Suprapubic skin (tissue), 4 donors: ENCODE results near the gene YLPM1. TPM values are rescaled to one million over a fixed set of nuclear protein-coding genes. Genes with fewer than 3 reads are reported as not detected.

Experiments
- DNase-seq, 2 donors: peaks; one replicate each; pipeline ENCODE4 v3.0.0-alpha.2; 2019; ENCODE audit warnings: low spot score in 2 of 2
- H3K27ac ChIP-seq: fragments of 200-600 bp; sonication (generic); one replicate; pipeline ENCODE4 v1.5.1; 2019
- H3K27me3 ChIP-seq: fragments of 200-600 bp; sonication (generic); one replicate; pipeline ENCODE4 v1.5.1; 2019
- H3K36me3 ChIP-seq: fragments of 200-600 bp; sonication (generic); one replicate; pipeline ENCODE4 v1.5.1; 2019
- H3K4me1 ChIP-seq: fragments of 200-600 bp; sonication (generic); one replicate; pipeline ENCODE4 v1.5.1; 2019
- H3K4me3 ChIP-seq: fragments of 200-600 bp; sonication (generic); one replicate; pipeline ENCODE4 v1.5.1; 2019; ENCODE audit warnings: mild to moderate bottlenecking
- H3K9me3 ChIP-seq: fragments of 200-600 bp; sonication (generic); one replicate; pipeline ENCODE4 v1.5.1; 2019
- EP300 ChIP-seq: sonication (generic); formaldehyde crosslinking; IDR thresholded peaks from one replicate; pipeline ENCODE4 v1.6.1; 2017; ENCODE audit warnings: antibody characterized with exemption
- POLR2A ChIP-seq, 2 donors: fragments of 450-650 bp; IDR thresholded peaks; one replicate each; pipeline ENCODE4 v1.6.1; 2017; ENCODE audit warnings: antibody characterized with exemption in 2 of 2, mild to moderate bottlenecking in 2 of 2, moderate library complexity in 2 of 2
- POLR2AphosphoS5 ChIP-seq, 3 donors: sonication (generic); formaldehyde crosslinking; IDR thresholded peaks; one replicate each; pipeline ENCODE4 v1.6.1; 2017; ENCODE audit warnings: antibody characterized with exemption in 3 of 3
- WGBS: methylation state at CpG from one replicate; pipeline ENCODE4 v1.1.5; 2018; 5-methylcytosine and 5-hydroxymethylcytosine counted together
- total RNA-seq, 4 donors: library from RNA; depleted of rRNA; stranded (reverse); fragments of >200 nt; gene quantifications; one replicate each; pipeline ENCODE4 v1.1.0, GENCODE V29; 2016
- TF ChIP-seq, protein P1 (sequence below), 2 donors: fragments of 200-600 bp in 1 of 2; fragments of 450-650 bp in 1 of 2; sonication (generic) in 1 of 2; IDR thresholded peaks; one replicate each; pipeline ENCODE4 v1.5.1; 2016 to 2019; ENCODE audit warnings: antibody characterized with exemption in 2 of 2, mild to moderate bottlenecking in 1 of 2, moderate library complexity in 1 of 2

The YLPM1 gene
- total RNA-seq, 4 donors from 2014 or later, result 42.9 to 118 (median 58.2) TPM

- H3K27me3 ChIP-seq, result no peaks in the 10 kb centered on the region
- TF ChIP-seq POLR2A (IDR thresholded peaks at IDR 0.05), result no peak
- TF ChIP-seq, protein P1, sequence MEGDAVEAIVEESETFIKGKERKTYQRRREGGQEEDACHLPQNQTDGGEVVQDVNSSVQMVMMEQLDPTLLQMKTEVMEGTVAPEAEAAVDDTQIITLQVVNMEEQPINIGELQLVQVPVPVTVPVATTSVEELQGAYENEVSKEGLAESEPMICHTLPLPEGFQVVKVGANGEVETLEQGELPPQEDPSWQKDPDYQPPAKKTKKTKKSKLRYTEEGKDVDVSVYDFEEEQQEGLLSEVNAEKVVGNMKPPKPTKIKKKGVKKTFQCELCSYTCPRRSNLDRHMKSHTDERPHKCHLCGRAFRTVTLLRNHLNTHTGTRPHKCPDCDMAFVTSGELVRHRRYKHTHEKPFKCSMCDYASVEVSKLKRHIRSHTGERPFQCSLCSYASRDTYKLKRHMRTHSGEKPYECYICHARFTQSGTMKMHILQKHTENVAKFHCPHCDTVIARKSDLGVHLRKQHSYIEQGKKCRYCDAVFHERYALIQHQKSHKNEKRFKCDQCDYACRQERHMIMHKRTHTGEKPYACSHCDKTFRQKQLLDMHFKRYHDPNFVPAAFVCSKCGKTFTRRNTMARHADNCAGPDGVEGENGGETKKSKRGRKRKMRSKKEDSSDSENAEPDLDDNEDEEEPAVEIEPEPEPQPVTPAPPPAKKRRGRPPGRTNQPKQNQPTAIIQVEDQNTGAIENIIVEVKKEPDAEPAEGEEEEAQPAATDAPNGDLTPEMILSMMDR (IDR thresholded peaks at IDR 0.05), result no peak
- TF ChIP-seq POLR2AphosphoS5 (IDR thresholded peaks at IDR 0.05), result no peak
- no peak for TF ChIP-seq EP300
- DNase-seq, result no peak
- 86% methylated on average over 3 of the region's 3 CpGs for WGBS
- no peaks in the 10 kb centered on the region for H3K9me3 ChIP-seq
- H3K4me1 ChIP-seq, result no peaks in the 10 kb centered on the region
- no peak overlapping the region for H3K27ac ChIP-seq
- H3K36me3 ChIP-seq, result peaks cover 60% of the 10 kb centered on the region
- no peak overlapping the region for H3K4me3 ChIP-seq
Observed at GRCh38 chr14:74733221-74733620, 29.9 kb upstream of the YLPM1 start.

- TF ChIP-seq POLR2A (IDR thresholded peaks at IDR 0.05), result no peak
- Histone ChIP-seq H3K9me3 (no peaks in the 10 kb centered on the region), H3K27me3 (no peaks in the 10 kb centered on the region), H3K36me3 (peaks cover 67% of the 10 kb centered on the region), H3K4me3 (no peak overlapping the region), H3K4me1 (no peaks in the 10 kb centered on the region), H3K27ac (no peak overlapping the region)
- DNase-seq, result no peak
- 93% methylated on average over 4 of the region's 4 CpGs for WGBS
Observed at GRCh38 chr14:74735125-74735524, 28.0 kb upstream of the YLPM1 start.

DNA sequence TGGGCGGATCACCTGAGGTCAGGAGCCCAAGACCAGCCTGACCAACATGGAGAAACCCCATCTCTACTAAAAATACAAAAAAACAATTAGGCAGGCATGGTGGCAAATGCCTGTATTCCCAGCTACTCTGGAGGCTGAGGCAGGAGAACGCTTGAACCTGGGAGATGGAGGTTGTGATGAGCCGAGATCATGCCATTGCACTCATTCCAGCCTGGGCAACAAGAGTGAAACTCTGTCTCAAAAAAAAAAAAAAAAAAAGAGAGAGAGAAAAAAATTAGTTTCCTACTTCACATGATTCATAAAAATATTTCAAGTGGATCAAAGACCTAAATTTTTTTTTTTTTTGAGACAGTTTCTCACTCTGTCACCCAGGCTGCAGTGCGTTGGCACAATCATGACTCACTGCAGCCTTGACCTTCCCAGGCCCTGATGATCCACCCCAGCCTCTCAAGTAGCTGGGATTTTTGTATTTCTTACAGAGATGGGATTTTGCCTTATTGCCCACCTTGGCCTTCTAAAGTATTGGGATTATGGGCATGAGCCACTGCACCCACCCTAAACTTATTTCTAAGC is 25.3 kb upstream of the YLPM1 start:
- no peak for TF ChIP-seq POLR2AphosphoS5 (IDR thresholded peaks at IDR 0.05)
- TF ChIP-seq, protein P1 (IDR thresholded peaks at IDR 0.05), result no peak
- TF ChIP-seq POLR2A (IDR thresholded peaks at IDR 0.05), result no peak
- TF ChIP-seq EP300, result no peak
- Histone ChIP-seq H3K36me3 (peaks cover 59% of the 10 kb centered on the region), H3K27ac (no peak overlapping the region), H3K27me3 (no peaks in the 10 kb centered on the region), H3K4me1 (no peaks in the 10 kb centered on the region), H3K9me3 (no peaks in the 10 kb centered on the region), H3K4me3 (no peak overlapping the region)
- WGBS, result 93% methylated on average over 4 of the region's 4 CpGs
- no peak for DNase-seq

DNA sequence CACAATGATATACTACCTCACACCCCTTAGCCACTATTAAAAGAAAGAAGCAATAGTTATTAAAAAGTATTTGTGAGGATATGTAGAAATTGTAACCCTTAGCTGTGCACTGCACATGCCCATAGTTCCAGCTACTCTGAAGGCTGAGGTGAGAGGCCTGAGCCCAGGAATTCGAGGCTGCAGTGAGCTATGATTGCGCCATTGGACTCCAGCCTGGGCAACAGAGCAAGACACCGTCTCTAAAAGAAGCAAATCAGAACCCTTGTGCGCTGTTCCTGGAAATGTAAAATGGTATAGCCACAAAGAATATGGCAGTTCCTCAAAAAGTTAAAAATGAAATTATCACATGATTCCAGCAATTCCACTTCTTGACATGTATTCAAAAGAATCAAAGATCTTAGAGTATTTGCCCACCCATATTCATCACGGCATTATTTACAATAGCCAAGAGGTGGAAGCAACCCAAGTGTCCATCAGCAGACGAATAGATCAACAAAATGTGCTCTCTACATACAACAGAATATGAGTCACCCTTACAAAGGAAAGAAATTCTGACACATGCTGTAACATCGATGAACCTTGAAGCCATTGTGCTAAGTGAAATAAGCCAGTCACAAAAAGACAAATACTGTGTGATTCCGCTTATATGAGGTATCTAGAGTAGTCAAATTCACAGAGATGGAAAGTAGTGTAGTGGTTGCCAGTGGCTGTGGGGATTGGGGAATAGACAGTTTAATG is 23.7 kb upstream of the YLPM1 start:
- no peaks in the 10 kb centered on the region for H3K27me3 ChIP-seq
- TF ChIP-seq EP300, result no peak
- TF ChIP-seq POLR2AphosphoS5 (IDR thresholded peaks at IDR 0.05), result no peak
- no peak for TF ChIP-seq POLR2A (IDR thresholded peaks at IDR 0.05)
- TF ChIP-seq, protein P1 (IDR thresholded peaks at IDR 0.05), result no peak
- no peak overlapping the region for H3K27ac ChIP-seq
- H3K36me3 ChIP-seq, result peaks cover 43% of the 10 kb centered on the region
- no peak overlapping the region for H3K4me3 ChIP-seq
- no peak for DNase-seq
- H3K9me3 ChIP-seq, result no peaks in the 10 kb centered on the region
- no peaks in the 10 kb centered on the region for H3K4me1 ChIP-seq
- WGBS, result 91% methylated on average over 8 of the region's 8 CpGs

DNA sequence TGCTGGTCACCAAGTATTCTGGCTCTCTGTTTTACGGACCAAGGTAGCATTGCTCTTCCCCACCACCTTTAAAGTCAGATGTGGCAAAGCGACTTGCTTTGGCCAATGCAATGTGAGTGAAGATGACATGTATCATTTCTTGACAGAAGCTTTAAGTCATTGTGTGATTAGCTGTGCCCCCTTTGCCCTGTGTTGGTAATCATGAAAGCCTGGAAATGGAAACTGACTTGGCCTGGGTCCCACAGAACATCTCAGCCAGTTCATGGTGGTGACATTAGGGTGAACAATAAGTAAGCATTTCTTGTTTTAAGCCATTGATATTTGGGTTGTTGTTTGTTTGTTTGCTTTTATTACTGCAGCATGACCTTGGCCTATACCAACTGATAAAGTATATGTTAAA is 15.9 kb upstream of the YLPM1 start:
- no peak overlapping the region for H3K4me3 ChIP-seq
- no peaks in the 10 kb centered on the region for H3K9me3 ChIP-seq
- H3K36me3 ChIP-seq, result no peaks in the 10 kb centered on the region
- H3K27ac ChIP-seq, result no peak overlapping the region
- no peaks in the 10 kb centered on the region for H3K4me1 ChIP-seq
- no peak for DNase-seq
- TF ChIP-seq EP300, result no peak
- no peaks in the 10 kb centered on the region for H3K27me3 ChIP-seq
- 87% methylated on average over 2 of the region's 2 CpGs for WGBS

- Histone ChIP-seq H3K27me3 (no peaks in the 10 kb centered on the region), H3K9me3 (peaks cover 3% of the 10 kb centered on the region), H3K27ac (no peak overlapping the region), H3K4me1 (no peaks in the 10 kb centered on the region), H3K4me3 (no peak overlapping the region), H3K36me3 (no peaks in the 10 kb centered on the region)
- DNase-seq, result no peak
- TF ChIP-seq, protein P1 (IDR thresholded peaks at IDR 0.05), result no peak
- TF ChIP-seq EP300 (no peak), POLR2AphosphoS5 (IDR thresholded peaks at IDR 0.05) (no peak), POLR2A (IDR thresholded peaks at IDR 0.05) (no peak)
- 78% methylated on average over 2 of the region's 2 CpGs for WGBS
Observed at GRCh38 chr14:74754157-74754556, 9.0 kb upstream of the YLPM1 start.
